ENCODE results near the gene DONSON.

DONSON gene

GRCh38 chr21:33541756-33542639, 46.5 kb downstream of the DONSON start, which contains the start of gene GART:
TSS of gene GART (minus strand) at chr21:33542117. CDS start at chr21:33539315, 2,802 bp downstream.
- no peaks in the 10 kb centered on the region for H3K27me3 Mint-ChIP-seq
- peak within 1 kb of the TSS; percentile 100 for H3K27ac Mint-ChIP-seq
- peak; percentile 75 to 84 for DNase-seq (ENCODE audit: low spot score in 2 of 2)
- ATAC-seq (ENCODE audit: low read depth) = peak; percentile 58
- H3K9me3 Mint-ChIP-seq = no peaks in the 10 kb centered on the region
- H3K4me1 Mint-ChIP-seq = peaks cover 18% of the 10 kb centered on the region
- peak within 1 kb of the TSS; percentile 100 for H3K4me3 Mint-ChIP-seq
- H3K36me3 Mint-ChIP-seq = peaks cover 11% of the 10 kb centered on the region

GRCh38 chr21:33541105-33541711, 47.3 kb downstream of the DONSON start:
- Mint-ChIP-seq H3K4me3 (peak overlapping the region; percentile 100), H3K4me1 (peaks cover 18% of the 10 kb centered on the region), H3K36me3 (peaks cover 13% of the 10 kb centered on the region), H3K27me3 (no peaks in the 10 kb centered on the region), H3K9me3 (no peaks in the 10 kb centered on the region), H3K27ac (peak overlapping the region; percentile 100)
- DNase-seq (ENCODE audit: low spot score in 2 of 2) = no peak
- ATAC-seq (ENCODE audit: low read depth) = no peak

- Mint-ChIP-seq H3K9me3 (no peaks in the 10 kb centered on the region), H3K27me3 (no peaks in the 10 kb centered on the region), H3K4me3 (peak overlapping the region; percentile 72), H3K4me1 (peaks cover 15% of the 10 kb centered on the region), H3K36me3 (peaks cover 11% of the 10 kb centered on the region), H3K27ac (peak overlapping the region; percentile 100)
- ATAC-seq (ENCODE audit: low read depth) (no peak), DNase-seq (ENCODE audit: low spot score in 2 of 2) (no peak)
Measured at GRCh38 chr21:33540711-33541104, 47.8 kb downstream of the DONSON start.

GRCh38 chr21:33539616-33540015, 48.9 kb downstream of the DONSON start:
- peaks cover 11% of the 10 kb centered on the region for H3K36me3 Mint-ChIP-seq
- H3K4me1 Mint-ChIP-seq = peaks cover 14% of the 10 kb centered on the region
- no peak overlapping the region for H3K27ac Mint-ChIP-seq
- H3K4me3 Mint-ChIP-seq = no peak overlapping the region
- DNase-seq (ENCODE audit: low spot score in 2 of 2) = no peak
- ATAC-seq (ENCODE audit: low read depth) = no peak
- H3K27me3 Mint-ChIP-seq = no peaks in the 10 kb centered on the region
- H3K9me3 Mint-ChIP-seq = no peaks in the 10 kb centered on the region

- Mint-ChIP-seq H3K36me3 (peaks cover 16% of the 10 kb centered on the region), H3K27ac (no peak overlapping the region), H3K9me3 (no peaks in the 10 kb centered on the region)
Measured at GRCh38 chr21:33537212-33537611, 51.3 kb downstream of the DONSON start.

GRCh38 chr21:33531007-33531406, 57.5 kb downstream of the DONSON start:
- Mint-ChIP-seq H3K9me3 (no peaks in the 10 kb centered on the region), H3K27me3 (no peaks in the 10 kb centered on the region), H3K4me1 (no peaks in the 10 kb centered on the region), H3K27ac (peak overlapping the region; percentile 9), H3K36me3 (peaks cover 30% of the 10 kb centered on the region), H3K4me3 (no peak overlapping the region)
- ATAC-seq (ENCODE audit: low read depth) (no peak), DNase-seq (ENCODE audit: low spot score in 2 of 2) (no peak)

More at GRCh38 chr21:33537212-33537611, 51.3 kb downstream of the DONSON start:
- no peak for DNase-seq (ENCODE audit: low spot score in 2 of 2)
- Mint-ChIP-seq H3K27me3 (no peaks in the 10 kb centered on the region), H3K4me3 (no peak overlapping the region), H3K4me1 (peaks cover 12% of the 10 kb centered on the region)
- no peak for ATAC-seq (ENCODE audit: low read depth)
